HL-60/S4 treated with retinoic acid at 250 ng/mL for 4 days and 3 days (cell line): Measurements from ENCODE around the gene TMEM253.

ENCODE experiments used
- in situ Hi-C: fragments of 300-500 bp; cut with MboI; formaldehyde crosslinking; loops from 2 replicates; pipeline ENCODE4 v1.7.0; 2022; ENCODE audit warnings: low sequenced_read_pairs

TMEM253 gene

GRCh38 chr14:21089877-21090193 is 11.0 kb upstream of the TMEM253 start:
- in situ Hi-C loops: no loop called here

GRCh38 chr14:21090194-21090939 is 10.5 kb upstream of the TMEM253 start:
- in situ Hi-C loops: no loop called here

GRCh38 chr14:21090940-21091663 is 9.8 kb upstream of the TMEM253 start:
- in situ Hi-C loops: no loop called here

- in situ Hi-C loops: no loop called here
Measured at GRCh38 chr14:21091821-21092272, 9.0 kb upstream of the TMEM253 start.

GRCh38 chr14:21092273-21093011 is 8.4 kb upstream of the TMEM253 start:
- in situ Hi-C loops: no loop called here

GRCh38 chr14:21093018-21093417 is 7.8 kb upstream of the TMEM253 start:
- in situ Hi-C loops: no loop called here

- in situ Hi-C loops: no loop called here
Measured at GRCh38 chr14:21093769-21094681, 6.8 kb upstream of the TMEM253 start.

GRCh38 chr14:21095430-21096205 is 5.2 kb upstream of the TMEM253 start:
- in situ Hi-C loops: no loop called here

- in situ Hi-C loops: no loop called here
Measured at GRCh38 chr14:21096438-21096837, 4.4 kb upstream of the TMEM253 start.

GRCh38 chr14:21096978-21097635 is 3.8 kb upstream of the TMEM253 start:
- in situ Hi-C loops: no loop called here

- in situ Hi-C loops: no loop called here
Measured at GRCh38 chr14:21097636-21098075, 3.2 kb upstream of the TMEM253 start.

GRCh38 chr14:21098076-21098891 is 2.6 kb upstream of the TMEM253 start, which contains the start of gene ZNF219:
Gene ZNF219, minus strand, starts transcription at chr14:21098655. Its CDS starts 5,064 bp downstream, at chr14:21093591.
- in situ Hi-C loops: no loop called here

GRCh38 chr14:21098892-21099595 is 1.8 kb upstream of the TMEM253 start:
- in situ Hi-C loops: no loop called here

GRCh38 chr14:21099596-21099985 is 1.3 kb upstream of the TMEM253 start:
- in situ Hi-C loops: no loop called here

- in situ Hi-C loops: no loop called here
Measured at GRCh38 chr14:21101802-21102413, 1.0 kb downstream of the TMEM253 start.

- in situ Hi-C loops: no loop called here
Measured at GRCh38 chr14:21102521-21103410, 1.9 kb downstream of the TMEM253 start.

GRCh38 chr14:21103411-21103709 is 2.5 kb downstream of the TMEM253 start:
- in situ Hi-C loops: no loop called here
